AG04449 (cell line): ENCODE data around the gene MYO16.

Experiments used
- CTCF ChIA-PET: fragments of 350-600 bp; formaldehyde crosslinking; extraction: SDS; loops from one replicate; lab custom pipeline; 2021; ENCODE audit warnings: antibody characterized with exemption; lab: Yijun Ruan, JAX
- POLR2A ChIA-PET: fragments of 400-600, 350-600 bp; formaldehyde crosslinking; extraction: SDS; loops from one replicate; lab custom pipeline; 2020; ENCODE audit warnings: antibody characterized with exemption, inconsistent platforms; lab: Yijun Ruan, JAX
- DNase-seq: peaks from one replicate; pipeline ENCODE4 v3.0.0-alpha.2; 2010; ENCODE audit warnings: low read depth, low spot score
- H3K4me3 ChIP-seq: 2 replicates; pipeline ENCODE4 v1.5.1; 2011; ENCODE audit warnings: low read depth, mild to moderate bottlenecking, control low read depth, low read length
- TF ChIP-seq, protein P1 (sequence below): IDR thresholded peaks from one replicate; pipeline ENCODE4 v1.5.1; 2011; ENCODE audit warnings: mild to moderate bottlenecking, moderate library complexity, low read length, control low read depth, inconsistent platforms; ENCODE audit not compliant: insufficient read depth; ENCODE audit errors: missing control alignments

Gene MYO16

DNA sequence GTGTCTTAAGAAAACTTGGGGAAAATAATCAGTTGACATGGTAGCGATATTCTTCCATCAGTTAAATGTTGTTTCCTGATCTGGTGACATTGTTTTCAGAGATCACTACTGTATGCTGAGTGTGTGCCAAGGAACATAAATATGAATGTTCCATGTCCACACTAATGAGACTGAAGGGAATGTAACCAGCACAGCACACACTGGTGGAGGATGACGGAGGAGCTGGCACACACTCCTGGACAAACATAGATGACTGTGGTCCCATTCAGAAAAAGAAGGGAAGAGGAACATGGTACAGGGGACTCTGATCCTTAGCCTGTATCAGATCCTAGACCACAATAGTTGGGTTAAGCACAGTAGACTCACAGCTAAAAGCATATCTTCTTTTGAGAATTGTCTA lies 574.8 kb downstream of the MYO16 start:
- no peak overlapping the region for H3K4me3 ChIP-seq
- TF ChIP-seq, protein P1, sequence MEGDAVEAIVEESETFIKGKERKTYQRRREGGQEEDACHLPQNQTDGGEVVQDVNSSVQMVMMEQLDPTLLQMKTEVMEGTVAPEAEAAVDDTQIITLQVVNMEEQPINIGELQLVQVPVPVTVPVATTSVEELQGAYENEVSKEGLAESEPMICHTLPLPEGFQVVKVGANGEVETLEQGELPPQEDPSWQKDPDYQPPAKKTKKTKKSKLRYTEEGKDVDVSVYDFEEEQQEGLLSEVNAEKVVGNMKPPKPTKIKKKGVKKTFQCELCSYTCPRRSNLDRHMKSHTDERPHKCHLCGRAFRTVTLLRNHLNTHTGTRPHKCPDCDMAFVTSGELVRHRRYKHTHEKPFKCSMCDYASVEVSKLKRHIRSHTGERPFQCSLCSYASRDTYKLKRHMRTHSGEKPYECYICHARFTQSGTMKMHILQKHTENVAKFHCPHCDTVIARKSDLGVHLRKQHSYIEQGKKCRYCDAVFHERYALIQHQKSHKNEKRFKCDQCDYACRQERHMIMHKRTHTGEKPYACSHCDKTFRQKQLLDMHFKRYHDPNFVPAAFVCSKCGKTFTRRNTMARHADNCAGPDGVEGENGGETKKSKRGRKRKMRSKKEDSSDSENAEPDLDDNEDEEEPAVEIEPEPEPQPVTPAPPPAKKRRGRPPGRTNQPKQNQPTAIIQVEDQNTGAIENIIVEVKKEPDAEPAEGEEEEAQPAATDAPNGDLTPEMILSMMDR, result no peak
- no peak for DNase-seq
- CTCF ChIA-PET, result interaction anchor here (1.2 to 1.3 kb wide), 2 partner anchors 19 to 29 kb away, joined by 3 read pairs; no protein-coding TSS in a partner anchor
- POLR2A ChIA-PET, result interaction anchor here (0.5 kb wide), 1 partner anchor 20 kb away, joined by 3 read pairs; no protein-coding TSS in a partner anchor

DNA sequence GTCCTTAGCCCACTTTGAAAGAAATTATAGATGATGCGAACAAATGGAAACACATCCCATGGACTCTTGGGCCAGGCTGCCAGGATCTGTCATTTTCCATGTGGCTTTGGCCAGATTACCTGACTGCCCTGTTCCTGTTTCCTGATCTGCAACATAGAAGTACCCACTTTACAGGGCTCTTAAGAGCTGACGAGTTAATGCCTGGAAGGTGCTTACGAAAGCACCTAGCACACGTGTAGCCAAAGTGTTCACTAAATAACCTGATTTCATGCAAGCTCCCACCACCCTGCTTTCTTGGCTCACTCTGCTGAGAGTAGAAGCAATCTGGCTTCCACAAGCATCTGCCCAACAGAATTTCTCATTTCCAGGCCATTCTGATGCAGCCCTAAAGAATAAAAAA lies 575.2 kb downstream of the MYO16 start:
- H3K4me3 ChIP-seq, result no peak overlapping the region
- ChIA-PET POLR2A (no interaction called here), CTCF (interaction anchor here (1.2 kb wide), 1 partner anchor 29 kb away, joined by 3 read pairs; no protein-coding TSS in a partner anchor)
- TF ChIP-seq, protein P1, result no peak
- no peak for DNase-seq

DNA sequence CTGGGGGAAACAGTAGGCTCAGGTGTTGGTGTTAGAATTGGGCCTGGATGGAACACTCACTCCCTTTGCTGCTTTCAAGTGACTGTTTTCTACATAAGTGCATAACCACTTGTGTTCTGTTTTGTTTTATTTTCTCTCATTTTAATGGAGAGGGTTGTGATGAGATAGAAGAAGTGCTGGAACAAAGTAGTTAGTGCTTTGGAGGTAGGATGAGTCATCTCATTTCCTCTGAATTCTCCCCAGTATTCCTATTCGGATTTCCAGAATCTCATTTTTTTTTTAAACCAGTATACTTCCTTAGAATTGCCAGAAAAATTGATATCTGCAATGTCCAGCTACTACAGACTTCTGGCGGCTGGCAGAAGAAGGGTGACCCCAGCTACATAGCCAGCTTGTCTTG lies 575.9 kb downstream of the MYO16 start:
- DNase-seq, result no peak
- CTCF ChIA-PET, result interaction anchor here (1.5 kb wide), 1 partner anchor 578 kb away, joined by 4 read pairs; no protein-coding TSS in a partner anchor
- no peak overlapping the region for H3K4me3 ChIP-seq
- POLR2A ChIA-PET, result no interaction called here
- TF ChIP-seq, protein P1, result no peak

DNA sequence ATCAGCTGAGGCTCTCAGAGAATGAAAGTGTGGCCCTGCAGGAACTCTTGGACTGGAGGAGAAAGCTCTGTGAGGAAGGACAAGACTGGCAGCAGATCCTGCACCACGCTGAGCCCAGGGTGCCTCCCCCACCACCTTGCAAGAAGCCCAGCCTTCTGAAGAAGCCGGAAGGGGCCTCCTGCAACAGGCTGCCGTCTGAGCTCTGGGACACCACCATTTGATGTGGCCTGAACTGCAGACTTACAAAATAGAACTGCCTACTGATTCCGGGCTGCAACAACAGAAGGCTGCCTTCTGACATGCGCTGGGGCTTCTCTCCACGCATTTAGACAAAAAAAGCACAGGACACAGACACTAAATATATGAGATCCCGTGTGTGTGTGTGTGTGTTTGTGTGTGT lies 577.2 kb downstream of the MYO16 start:
- ChIA-PET CTCF (interaction anchor here (1.5 kb wide), 1 partner anchor 577 kb away, joined by 4 read pairs; no protein-coding TSS in a partner anchor), POLR2A (no interaction called here)
- no peak overlapping the region for H3K4me3 ChIP-seq
- TF ChIP-seq, protein P1, result no peak
- no peak for DNase-seq

DNA sequence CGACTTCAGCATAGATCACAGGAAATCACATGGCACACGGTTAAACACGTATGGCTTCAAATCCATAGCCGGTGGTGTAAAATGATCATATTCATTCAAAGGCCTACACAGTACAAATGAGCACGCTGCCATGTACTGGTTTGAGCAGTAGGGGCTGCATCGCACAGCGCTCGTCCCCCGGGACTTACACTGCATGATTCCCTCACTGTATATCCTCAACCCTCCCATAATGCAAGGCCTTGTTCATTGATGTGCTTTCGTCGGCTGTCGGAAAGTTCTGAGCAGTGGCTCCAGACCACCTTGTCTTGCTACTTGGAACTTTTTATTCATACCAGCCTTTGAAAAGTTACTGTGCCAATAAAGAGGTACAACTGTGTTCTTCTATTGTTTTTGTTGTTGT lies 578.2 kb downstream of the MYO16 start:
- POLR2A ChIA-PET, result no interaction called here
- TF ChIP-seq, protein P1, result no peak
- CTCF ChIA-PET, result no interaction called here
- no peak for DNase-seq
- no peak overlapping the region for H3K4me3 ChIP-seq

DNA sequence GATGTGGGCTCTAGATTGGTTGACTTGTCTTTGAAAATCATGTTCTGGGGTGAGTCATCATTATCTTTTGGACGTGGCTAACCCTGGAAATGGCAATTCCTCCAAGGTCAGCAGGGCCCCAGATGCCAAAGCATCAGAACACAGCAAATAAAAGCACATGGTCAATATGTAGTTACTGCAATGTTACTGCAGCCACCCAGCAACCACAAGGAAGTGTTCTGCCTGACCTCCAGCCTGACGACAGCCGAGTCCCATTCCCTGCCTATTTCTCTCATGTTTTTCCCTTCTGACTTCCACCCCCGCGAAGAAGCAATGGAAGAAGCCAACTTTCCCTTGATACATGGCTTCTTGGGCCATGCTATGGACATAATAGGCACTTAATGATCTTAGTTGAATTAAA lies 579.1 kb downstream of the MYO16 start:
- H3K4me3 ChIP-seq, result no peak overlapping the region
- CTCF ChIA-PET, result no interaction called here
- DNase-seq, result no peak
- TF ChIP-seq, protein P1, result no peak
- POLR2A ChIA-PET, result no interaction called here
